HG03575 (cell line): ENCODE data around the gene TRIM58.

Source experiments
- ATAC-seq: cut with Tn5 transposase; IDR thresholded peaks from one replicate; pipeline ENCODE4 v1.9.1; 2021; ENCODE audit not compliant: unreplicated experiment, insufficient number of reproducible peaks, low FRiP score; ENCODE audit errors: extremely low read depth

TRIM58 gene

DNA sequence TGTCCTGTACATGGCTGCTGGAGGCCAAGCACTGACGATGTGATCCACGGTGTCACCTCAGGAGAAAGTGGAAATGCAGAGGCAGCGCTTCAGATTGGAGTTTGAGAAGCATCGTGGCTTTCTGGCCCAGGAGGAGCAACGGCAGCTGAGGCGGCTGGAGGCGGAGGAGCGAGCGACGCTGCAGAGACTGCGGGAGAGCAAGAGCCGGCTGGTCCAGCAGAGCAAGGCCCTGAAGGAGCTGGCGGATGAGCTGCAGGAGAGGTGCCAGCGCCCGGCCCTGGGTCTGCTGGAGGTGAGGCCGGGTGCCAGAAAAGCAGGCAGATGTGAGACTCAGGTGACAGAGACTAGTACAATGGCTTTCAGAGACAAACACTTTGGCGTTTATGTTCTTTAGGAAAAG lies 7.7 kb downstream of the TRIM58 start:
- no peak for ATAC-seq

DNA sequence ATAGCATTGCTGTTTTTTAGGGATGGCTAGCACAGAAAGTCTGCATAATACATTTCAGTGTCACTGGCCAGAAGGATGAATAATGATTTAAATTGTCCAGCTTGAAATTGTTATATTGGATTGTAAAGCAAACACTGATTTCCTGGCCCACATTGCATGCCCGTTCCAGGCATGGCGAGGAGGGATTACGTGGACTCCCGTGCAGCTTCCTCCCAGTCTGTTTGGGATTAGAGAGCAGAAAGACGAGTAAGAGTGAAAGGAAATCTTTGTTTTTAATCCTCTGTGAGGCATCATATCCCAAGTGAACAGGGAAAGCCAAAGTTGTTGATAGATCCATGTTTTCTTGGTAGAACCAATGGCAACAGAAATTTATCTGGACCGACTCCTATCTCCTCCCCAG lies 8.4 kb downstream of the TRIM58 start:
- ATAC-seq: no peak

DNA sequence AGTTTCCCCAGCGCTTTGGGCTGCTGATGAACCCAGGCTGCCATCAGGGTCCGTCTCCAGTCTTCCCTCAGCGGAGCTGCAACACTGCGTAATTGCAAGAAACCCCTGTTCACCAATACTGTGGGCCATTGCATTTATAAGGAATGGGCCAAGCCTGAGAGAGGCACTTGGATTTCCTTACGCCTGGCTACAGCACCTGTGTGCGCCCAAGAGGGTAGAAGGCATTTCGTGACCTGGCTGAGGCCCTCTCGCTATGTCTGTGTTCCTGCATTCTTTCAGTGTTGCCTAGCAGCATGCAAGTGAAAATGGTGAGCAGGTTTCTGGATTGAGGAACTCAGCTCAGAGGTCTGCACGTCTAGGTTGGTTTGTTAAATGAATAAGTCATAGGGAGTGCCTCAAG lies 26.4 kb downstream of the TRIM58 start:
- no peak for ATAC-seq

DNA sequence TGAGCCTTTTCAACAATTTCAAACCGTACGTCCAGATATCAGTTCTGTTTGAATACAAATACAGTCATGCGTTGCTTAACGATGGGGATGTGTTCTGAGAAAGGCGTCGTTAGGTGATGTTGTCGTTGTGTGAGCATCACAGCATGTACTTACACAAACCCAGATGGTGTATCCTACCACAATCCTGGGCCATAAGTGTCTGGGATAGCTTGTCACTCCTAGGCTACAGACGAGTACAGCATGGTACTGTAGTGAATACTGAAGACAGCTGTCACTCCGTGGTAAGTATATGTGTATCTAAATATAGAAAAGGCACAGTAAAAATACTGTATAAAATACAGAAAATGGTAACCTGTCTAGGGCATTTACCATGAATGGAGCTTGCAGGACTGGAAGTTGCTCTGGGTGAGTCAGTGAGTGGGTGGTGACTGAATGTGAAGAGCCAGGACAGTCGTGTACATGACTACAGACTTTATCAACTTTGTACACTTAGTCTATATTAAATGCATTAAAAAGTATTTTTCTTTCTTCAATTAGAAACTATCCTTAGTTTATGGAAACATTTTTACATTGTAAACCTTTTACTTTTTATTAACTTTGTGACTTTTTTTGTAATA lies 27.9 kb downstream of the TRIM58 start:
- no peak for ATAC-seq

DNA sequence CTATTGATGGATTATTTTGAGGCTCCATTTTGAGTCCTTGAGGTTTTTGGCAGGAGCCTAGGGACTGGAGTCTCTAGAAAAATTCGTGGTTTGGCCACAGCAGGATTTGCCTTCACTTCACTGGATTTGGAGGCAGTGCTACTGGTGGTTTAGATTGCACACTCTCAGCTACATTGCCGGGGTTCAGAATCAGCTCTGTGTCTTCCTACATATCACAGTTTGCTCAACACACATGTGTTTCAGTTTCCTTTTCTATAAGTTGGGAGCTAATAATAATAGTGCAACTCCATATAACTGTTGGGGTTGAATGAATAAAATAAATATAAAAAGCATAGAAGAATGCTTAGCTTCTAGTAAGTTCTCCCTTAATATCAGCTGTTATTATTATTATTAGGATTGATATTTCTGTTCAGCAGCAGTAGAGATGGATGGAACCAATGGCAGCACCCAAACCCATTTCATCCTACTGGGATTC lies 38.2 kb downstream of the TRIM58 start, which contains the start of gene OR2W3:
OR2W3 (plus strand) TSS at position 425 of the 475 bp plus-strand sequence; CDS start at position 425, 0 bp downstream.
- ATAC-seq: no peak

DNA sequence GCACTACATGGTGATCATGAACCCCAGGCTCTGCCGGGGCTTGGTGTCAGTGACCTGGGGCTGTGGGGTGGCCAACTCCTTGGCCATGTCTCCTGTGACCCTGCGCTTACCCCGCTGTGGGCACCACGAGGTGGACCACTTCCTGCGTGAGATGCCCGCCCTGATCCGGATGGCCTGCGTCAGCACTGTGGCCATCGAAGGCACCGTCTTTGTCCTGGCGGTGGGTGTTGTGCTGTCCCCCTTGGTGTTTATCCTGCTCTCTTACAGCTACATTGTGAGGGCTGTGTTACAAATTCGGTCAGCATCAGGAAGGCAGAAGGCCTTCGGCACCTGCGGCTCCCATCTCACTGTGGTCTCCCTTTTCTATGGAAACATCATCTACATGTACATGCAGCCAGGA lies 39.0 kb downstream of the TRIM58 start:
- ATAC-seq: no peak

DNA sequence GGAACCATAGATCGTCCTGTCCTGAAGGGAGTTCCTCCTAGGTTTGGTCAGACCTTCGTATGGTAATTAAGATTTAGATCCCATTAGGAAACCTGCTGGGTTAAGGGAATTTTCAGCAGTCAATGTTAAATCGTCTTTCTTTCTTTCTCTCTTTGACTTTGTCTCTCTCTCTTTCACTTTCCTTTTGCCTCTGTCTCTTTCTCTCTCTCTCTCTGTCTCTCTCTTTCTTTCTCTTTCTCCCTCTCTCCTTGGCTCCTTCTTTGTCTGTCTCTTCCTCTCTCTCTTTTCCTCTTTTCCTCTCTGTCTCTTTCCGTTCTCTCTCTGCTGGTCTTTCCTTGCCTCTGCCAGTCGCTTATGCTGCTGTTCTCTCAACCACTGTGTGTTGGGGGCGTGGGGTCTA lies 47.1 kb downstream of the TRIM58 start:
- ATAC-seq: no peak

DNA sequence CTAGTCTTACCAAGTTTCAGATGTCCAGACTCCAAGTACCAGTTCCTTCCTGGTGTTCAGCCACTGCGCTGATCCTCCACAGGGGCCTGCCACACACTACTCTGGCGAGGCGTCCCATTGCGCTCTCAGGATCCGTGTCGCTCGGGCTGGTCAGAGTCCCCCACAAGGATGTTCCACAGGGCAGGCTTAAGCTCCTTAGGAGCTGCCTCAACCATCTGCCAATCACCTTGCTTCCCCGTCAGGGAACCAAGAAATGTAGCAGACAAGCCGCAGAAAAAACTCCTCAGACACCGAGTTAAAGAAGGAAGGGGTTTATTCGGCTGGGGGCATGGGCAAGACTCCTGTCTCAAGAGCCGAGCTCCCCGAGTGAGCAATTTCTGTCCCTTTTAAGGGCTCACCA lies 48.2 kb downstream of the TRIM58 start:
- no peak for ATAC-seq

DNA sequence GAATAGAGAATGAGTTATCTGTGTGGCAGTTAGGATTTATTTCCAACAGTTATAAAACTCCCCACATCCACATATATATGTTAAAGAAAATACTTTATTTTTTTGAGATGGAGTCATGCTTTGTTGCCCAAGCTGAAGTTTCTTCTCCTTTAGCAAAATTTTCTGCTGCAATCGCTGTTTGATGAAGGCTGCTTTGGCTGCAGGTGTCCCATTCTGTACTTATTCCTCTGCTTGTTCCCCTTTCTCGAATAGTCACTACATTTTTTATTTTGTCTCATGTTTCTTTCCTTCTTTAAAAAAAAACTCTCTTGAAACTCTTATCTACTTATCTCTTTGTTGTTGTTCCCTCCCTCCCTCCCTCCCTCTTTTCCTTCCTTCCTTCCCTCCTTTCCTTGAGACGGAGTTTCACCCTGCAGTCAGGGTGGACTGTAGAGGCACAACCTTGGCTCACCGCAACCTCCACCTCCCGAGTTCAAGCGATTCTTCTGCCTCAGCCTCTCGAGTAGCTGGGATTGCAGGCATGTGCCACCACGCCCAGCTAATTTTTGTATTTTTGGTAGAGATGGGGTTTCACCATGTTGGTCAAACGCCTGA lies 49.0 kb downstream of the TRIM58 start:
- no peak for ATAC-seq

DNA sequence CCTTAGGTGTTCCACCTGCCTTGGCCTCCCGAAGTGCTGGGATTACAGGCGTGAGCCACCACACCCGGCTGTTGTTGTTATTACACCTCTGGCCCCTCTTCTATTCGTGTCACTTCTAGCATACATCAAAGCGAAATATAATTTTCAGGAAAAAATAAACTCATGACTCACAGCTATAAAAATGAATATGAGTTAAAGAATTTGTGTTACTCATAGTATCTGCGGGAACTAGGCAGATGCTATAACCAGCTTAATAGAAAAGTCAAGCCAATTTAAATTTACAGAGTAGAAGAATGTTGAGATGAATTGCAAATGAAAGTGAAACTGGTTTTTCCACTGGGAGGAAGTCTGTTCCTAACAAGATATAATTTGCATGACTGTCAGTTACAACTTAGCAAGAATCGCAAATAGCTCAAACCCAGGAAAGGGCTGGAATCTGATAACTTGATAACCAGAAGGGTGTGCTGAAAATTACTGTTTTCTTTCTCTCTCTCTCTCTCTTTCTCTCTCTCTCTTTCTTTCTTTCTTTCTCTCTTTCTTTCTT lies 49.6 kb downstream of the TRIM58 start:
- no peak for ATAC-seq

DNA sequence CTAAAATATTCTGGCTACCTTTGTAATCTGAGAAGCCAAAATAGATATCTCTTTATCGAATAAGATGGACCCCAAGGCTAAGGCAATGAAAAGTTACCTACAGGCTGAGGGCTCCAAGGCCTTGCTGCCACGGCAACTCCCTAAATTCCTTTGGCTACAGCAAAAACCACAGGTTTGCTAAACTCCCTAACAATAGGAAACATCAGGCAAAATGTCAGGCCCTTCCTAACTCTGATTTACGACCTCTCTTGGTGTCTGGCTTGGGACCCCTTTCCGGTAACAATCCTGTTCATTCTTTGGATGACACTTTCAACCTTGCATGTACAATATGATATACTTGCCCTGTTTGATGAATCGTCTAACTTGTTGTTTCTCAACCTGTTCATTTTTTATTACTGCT lies 51.8 kb downstream of the TRIM58 start:
- no peak for ATAC-seq

DNA sequence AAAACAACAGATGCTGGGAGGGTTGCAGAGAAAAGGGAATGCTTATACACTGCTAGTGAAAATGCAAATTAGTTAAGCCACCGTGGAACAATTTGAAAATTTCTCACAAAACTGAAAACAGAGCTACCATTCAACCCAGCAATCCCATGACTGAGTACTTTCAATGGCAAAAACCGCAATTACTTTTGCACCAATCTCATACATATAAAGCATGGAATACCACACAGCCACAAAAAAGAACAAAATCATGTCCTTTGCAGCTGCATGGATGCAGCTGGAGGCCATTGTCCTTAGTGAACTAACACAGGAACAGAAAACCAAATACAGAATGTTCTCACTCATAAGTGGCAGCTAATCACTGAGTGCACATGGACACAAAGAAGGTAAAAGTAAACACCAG lies 56.8 kb downstream of the TRIM58 start:
- no peak for ATAC-seq

DNA sequence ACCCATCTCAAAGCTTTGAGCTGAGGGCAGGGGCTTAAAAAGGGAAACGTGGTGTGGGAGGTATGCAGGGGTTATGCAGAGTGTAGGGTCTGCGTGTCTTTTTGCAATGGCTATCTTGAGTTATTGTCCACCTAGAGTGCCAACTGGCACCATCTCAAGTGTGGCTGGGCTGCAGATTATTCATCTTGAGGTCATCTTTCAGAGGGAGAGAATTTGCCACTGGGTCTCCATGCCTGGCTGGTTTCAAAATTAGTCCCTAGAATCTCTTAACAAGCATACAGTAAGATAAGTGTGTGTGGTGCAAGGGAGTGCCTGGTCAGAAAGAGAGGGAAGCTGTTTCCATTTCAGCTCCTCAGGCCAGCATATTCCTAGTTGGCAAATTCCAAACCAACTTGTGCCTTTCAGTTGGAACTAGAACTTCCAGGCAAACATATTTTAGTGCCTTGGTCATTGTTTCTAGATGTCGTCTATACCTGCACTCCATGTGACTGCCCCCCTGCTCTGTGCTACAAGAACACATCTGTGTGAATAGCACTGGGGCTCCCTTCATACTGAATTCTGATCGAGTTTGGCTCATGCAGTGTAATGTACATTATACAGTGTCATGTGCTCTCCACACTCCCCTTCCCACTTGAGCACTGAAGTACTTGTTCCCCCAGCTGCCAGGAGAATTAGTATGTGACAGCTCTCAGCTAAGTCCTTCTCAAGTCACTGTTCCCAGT lies 58.1 kb downstream of the TRIM58 start:
- no peak for ATAC-seq

DNA sequence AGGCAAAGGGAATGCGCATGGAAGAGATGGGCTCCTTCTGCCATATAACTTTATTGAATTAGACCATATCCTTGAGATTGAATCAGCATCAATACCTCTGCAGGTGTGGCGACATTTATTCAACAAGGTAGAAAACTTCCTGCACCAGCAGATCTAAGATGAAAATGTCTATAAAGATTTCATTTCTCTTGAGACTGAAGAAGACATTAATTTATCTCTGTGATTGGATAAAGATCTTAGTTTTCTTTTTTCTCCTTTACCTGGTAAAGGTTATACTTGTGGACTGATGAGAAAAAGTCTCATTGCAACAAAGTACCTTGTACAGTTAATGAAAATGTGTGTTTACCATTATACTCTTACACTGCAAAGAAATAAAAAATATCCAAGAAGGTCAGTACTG lies 63.0 kb downstream of the TRIM58 start, which contains the start of gene OR2T8:
OR2T8 (plus strand) TSS at position 301 of the 400 bp plus-strand sequence. CDS start 766 bp downstream, outside the sequence.
- ATAC-seq: no peak

DNA sequence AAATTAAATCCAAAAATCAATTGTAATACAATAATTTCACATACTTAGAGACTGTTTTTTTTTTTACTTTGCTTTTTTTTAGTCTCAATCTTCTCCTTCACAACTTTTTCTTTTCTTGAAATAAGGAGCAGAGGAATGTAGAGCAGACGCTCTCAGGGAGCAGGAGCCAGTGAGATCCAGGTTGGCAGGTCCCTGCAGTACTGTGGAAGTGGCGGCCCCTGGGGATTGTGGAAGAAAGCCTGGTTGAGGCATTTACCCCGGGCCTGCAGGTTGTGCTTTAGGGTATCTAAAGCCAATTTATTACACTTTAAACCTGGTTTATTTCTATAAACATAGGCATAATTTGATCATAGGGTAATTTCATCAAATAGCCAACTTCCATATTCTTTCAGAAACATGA lies 67.0 kb downstream of the TRIM58 start:
- no peak for ATAC-seq

DNA sequence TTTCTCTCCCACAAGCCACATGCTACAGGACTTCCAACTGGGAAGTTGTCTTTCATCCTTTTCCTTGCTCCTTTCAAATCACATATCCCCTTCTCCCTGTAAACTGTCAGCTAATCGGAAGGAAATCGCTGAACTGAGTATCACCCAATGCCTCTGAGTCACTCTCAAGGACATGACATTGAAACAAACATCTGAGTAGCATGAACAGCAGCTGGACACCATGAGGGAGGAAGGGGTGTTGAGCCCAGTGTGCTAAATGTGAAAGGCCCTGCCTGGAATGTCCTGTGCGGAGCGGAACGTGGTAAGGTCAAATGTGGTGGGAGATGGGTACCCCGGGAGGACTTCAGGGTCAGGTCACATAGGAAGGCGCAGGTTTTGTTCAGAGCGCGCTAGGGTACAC lies 67.9 kb downstream of the TRIM58 start, which contains the start of gene OR2AJ1:
OR2AJ1 (plus strand) TSS at position 22 of the 400 bp plus-strand sequence. CDS start 8,880 bp downstream, outside the sequence.
- no peak for ATAC-seq
